GM21447 (cell line): ENCODE measurements around the gene IGF1.

ENCODE experiments used
- ATAC-seq: cut with Tn5 transposase; IDR thresholded peaks from one replicate; pipeline ENCODE4 v1.9.1; 2021; ENCODE audit not compliant: unreplicated experiment

IGF1 gene

GRCh38 chr12:102433304-102433703 is 47.1 kb downstream of the IGF1 start:
- ATAC-seq, result no peak

DNA sequence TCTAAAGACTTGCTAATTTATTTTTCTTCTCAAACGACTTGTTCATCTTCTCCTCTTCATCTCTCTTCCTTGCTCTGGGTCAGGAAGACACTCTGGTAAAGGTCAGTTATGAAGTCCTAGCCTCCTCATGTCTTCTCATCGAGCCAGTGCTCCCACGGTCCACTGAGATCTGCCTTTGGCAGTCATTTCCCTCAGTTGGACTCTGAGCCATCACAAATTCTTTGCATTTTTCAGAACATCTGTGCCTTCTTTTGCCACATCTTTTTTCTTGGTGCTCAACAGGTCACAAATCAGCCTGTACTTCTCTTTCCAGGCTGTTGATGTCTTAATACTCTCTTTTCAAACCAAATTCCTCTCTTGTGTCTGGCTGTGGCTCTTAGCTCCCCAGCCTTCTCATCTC is 49.7 kb downstream of the IGF1 start:
- no peak for ATAC-seq

DNA sequence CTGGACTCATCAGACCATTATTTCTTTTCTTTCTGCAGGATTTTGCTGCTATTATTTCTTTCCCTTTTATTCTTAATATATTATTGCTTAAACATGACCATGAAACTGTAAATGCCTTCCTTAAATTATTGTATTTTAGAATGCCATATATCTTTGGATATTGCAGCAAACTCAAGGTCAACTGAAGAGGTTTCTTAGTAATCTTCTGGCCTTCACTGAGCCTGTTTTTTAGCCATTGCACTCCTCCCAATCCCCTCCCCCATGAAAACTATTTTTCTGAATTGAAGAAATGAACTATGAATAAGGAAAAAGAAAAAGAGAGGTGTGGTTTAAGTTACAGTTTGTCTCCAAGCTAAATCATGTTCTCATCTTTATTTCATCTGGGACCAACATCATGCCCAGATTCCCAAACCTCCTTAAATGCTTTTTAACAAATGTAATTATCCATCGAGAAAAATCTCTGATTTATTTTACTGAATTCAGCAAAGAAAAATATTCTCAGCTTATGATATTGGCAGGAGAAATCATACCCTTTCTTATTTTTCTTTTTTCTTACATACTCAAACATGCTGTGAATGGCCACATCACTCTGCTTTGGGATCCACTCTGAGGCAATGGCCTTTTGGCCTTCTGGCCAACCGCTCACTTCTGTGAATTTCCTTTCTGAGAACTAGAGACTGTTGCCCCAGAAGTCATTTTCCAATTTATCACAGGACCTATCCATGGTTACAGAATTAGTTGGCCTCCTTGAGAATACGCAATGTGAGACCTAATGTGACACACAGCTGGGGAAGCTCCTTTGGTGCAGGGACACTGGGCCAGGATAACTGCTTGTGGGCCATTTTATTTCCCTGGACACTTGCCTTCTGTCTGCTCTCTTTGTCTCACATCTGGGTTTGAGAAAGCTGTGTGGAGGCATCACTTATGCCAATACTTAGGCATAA is 50.9 kb downstream of the IGF1 start:
- ATAC-seq, result no peak

DNA sequence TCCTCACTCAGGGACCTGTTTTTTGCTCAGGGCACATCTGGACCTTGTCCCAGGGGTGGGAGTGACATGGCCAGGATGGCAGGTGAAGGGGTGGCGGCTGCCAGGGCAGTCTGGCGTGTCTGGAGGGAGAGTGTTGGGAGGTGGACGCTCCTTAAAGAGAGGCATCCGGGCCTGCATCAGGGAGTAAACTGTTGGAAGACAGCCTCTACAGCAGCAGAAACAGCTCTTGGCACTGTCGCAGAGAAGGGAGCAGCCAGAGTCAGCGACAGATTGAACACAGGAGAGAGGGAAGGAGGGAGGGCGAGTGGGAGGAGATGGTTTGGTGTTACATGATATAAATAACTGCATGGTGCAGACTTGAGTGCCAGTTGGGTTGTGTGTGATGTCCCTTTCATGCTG is 52.8 kb downstream of the IGF1 start:
- ATAC-seq, result no peak

- ATAC-seq, result no peak
These were observed 53.5 kb downstream of the IGF1 start for GRCh38 chr12:102426599-102427542.

GRCh38 chr12:102425109-102426039 is 55.0 kb downstream of the IGF1 start:
- ATAC-seq, result no peak

DNA sequence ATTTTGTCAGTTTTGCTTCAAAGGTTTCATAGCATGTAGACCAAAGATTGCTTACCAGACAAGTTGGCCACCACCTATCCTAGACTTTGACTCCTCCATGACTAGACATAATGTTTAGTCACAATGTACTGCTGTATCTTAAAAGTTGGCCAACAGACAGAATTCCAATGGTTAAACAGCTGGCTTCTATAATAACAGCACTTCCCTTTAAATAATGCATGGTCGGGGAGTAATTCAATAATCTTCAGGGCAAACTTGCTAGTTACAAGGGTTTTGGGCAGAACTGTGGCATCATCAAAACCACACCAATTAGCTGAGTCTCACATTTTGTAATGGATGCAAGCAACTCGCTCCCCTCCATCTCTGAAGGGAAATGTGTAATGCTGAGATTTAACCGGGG is 56.9 kb downstream of the IGF1 start:
- no peak for ATAC-seq

DNA sequence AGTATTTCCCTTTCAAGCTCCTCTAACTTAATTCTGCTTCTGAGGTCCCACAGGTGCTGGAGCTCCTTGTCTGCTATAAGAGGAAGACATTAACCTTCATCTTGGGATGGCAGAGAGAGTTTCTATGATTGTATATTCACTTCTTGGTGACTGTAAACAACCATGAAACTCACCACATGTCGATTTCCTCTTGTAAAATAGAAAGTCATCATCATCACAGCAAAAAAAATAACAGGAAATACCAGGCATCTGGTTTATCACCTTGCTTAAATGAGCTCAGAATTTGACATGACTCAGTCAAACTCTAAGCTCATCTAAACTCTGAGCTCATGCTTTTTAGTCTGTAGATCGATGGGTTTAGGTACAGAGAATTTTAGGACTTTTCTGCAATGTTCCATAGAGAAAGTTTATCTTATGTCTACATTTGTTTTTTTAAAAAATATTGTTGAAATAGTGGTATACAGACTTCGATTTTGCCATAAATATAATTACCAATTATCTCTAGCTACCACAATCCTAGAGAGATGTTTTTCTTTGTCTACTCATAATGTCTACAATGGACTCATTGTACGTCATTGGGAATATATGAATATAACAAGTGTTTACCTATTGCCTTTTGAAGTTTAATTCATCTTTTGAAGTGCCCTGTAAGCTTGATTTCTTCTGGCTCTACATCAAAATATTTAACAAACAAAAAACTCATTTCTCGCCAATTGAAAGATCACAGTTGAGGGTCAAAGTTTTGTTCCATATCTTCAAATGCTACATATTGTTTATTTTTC is 58.4 kb downstream of the IGF1 start:
- ATAC-seq, result no peak

DNA sequence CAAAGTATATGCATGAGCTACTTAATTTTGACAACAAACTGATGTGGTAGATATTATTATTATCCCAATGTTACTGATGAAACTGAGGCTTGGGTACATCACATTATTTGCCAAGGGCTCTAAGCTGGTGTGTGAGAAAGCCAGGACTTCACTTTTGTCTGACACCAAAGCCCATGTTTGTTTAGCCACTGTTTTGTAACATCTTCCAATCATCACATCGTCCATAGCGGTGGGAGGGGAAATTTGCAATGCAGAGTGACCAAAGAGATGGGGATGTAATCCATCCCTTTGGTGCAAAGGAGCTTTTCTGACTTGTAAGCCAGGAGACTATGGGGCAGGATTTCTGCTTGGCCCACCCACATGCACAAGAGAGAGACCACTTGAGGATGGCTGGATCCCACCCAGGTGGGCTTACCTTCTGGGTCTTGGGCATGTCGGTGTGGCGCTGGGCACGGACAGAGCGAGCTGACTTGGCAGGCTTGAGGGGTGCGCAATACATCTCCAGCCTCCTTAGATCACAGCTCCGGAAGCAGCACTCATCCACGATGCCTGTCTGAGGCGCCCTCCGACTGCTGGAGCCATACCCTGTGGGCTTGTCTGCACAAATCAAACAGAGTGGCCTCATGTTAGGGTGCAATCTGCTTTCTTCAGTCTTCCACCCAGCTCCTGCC is 61.1 kb downstream of the IGF1 start:
- no peak for ATAC-seq

GRCh38 chr12:102417055-102417454 is 63.3 kb downstream of the IGF1 start:
- no peak for ATAC-seq

- ATAC-seq, result no peak
These were observed 64.8 kb downstream of the IGF1 start for GRCh38 chr12:102415515-102415914.

DNA sequence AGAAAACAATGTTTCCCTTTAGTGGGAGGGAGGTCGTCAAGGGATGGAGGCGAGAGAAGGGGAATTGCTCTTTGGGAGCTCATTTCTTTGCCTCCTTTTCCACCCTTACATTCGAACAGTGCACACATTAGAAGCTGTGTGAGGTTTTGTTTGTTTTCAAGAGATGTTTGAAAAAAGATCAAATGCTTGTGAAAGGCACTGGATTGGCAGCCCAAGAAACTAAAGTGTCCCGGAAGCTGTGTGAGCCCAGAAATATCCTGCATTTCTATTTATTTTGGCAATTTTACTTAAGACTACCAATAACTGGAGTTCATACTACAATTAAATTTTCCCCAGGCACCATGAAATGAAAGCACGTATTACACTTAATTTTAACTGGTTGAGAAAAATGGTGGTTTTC is 67.0 kb downstream of the IGF1 start:
- no peak for ATAC-seq

DNA sequence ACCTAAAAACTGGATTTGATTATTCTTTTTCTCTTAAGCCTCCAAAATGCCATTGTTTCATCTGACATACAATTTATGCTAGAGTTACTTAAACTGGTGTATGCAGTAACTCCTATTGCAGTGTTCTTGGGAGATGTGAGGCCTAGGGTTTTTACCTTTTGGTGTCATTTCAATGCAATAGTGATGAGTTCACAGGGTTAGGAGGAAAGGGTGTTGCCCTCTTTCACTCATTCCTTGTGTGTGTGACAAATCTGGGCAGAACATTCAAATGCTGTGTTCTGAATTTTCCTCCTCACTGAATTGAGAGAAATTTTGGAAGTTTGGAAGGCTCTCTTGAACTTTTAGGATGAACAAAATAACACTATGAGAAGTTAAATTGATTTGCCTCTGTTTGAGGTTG is 69.9 kb downstream of the IGF1 start:
- ATAC-seq, result no peak

GRCh38 chr12:102408487-102409297 is 71.7 kb downstream of the IGF1 start:
- ATAC-seq, result no peak

DNA sequence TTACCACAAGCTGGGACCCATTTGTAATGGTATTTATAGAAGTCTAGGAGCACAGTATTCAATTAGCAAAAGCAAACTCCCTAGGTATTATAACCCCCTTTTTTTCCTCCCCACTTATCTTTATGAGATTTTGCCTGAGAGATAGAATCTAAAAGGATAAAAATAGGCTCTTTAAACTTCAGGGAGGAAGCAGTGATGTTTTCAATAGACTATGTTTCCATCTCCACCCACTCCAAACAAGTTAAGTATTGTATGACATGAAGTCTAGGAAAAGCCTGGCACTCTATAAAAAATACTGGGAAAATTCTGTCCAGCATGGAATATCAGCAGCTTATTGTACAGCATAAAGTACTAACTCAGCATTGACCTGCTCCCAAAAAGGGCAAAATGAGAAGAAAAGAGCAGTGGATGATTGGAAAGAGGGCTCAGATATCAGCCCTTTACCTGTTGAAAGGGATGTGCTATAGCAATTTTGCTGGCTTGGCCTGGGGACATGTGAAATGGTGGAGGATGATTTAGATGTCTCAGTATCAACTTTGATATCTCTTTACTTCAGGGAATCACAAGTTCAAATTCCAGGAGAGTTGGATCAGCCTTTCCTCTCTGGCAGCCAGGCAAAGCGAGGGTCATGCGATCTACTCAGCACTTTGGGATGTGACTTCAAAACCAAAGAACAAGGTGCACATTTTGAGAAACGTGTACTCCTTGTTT is 72.4 kb downstream of the IGF1 start:
- ATAC-seq, result no peak

DNA sequence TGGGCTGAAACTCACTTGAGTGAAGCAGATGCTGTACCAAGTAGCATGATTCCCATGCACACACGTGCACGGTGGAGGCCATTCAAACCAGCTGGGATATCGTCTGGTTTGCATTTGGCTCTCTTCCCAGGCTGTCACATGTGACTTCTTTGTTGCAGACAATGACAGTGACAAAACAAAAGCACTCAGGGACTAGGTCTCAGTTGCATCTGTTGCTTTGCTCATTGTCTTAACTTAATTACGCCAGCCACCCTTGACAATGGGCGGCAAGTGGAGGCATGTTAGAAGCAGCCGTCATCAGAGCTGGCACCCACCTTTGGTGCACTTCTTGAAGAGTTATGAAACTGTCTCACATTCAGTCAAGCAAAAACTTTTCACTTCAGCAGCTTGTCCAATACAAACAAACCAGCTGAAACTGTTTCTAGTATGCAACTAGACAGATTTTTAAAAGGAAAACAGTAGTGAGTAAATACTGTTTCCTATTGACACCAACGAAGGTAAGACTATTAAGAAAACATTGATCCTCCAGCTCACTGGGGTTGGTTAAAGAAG is 74.3 kb downstream of the IGF1 start:
- ATAC-seq, result no peak

- no peak for ATAC-seq
These were observed 79.3 kb downstream of the IGF1 start for GRCh38 chr12:102401087-102401486.

DNA sequence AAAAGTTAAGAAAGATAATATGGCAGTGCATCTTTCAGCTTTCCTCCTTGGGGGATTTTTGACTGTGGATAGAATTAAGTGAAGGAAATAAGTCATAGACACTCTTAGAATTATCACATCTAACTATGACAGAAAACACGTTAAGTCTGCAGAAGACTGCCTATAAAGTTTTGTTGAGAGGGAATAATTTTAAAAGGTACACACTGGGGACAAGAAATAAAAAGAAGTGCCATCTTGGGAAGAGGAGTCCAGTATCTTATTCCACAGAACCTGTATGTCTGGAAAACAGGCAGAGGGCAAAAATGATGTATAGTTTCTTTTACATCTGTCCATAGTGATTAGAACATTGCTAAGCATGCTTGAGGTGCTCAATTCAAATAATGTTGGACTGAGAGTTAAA is 80.7 kb downstream of the IGF1 start:
- ATAC-seq, result no peak
